ENCODE measurements around the gene INSIG1. TPM values are rescaled to one million over a fixed set of nuclear protein-coding genes. Genes with fewer than 3 reads are reported as not detected.

Gene INSIG1
- total and polyA plus RNA-seq, 2 experiments from 2014 or later, result 70.3 to 131 TPM

- no peaks in the 10 kb centered on the region for H3K27me3 Mint-ChIP-seq (ENCODE audit: insufficient read depth, low read depth, poor library complexity)
Observed at GRCh38 chr7:155274633-155275355, 22.9 kb upstream of the INSIG1 start.

More at GRCh38 chr7:155274633-155275355, 22.9 kb upstream of the INSIG1 start:
- Mint-ChIP-seq H3K4me1 (peaks cover 5% of the 10 kb centered on the region; the same call in 1 of the 3 replicates), H3K9me3 (no peaks in the 10 kb centered on the region; the same call in 2 of the 3 replicates), H3K36me3 (ENCODE audit: low read depth) (no peaks in the 10 kb centered on the region), H3K27ac (no peak overlapping the region; the same call in 1 of the 2 replicates), H3K4me3 (no peak overlapping the region)
- Histone ChIP-seq H3K4me1 (ENCODE audit: insufficient read depth) (no peaks in the 10 kb centered on the region), H3K4me3 (no peak overlapping the region), H3F3A (replicated peaks; ENCODE audit: low read depth) (no peaks in the 10 kb centered on the region), H3K9me2 (ENCODE audit: insufficient read depth) (no peaks in the 10 kb centered on the region), H3K36me3 (ENCODE audit: insufficient read depth) (no peaks in the 10 kb centered on the region), H2AFZ (no peak overlapping the region), H3K27me3 (ENCODE audit: insufficient read depth) (no peaks in the 10 kb centered on the region), H3K79me2 (replicated peaks; ENCODE audit: insufficient read depth) (no peaks in the 10 kb centered on the region), H3K27ac (ENCODE audit: low read depth) (no peak overlapping the region), H3K4me2 (no peak overlapping the region), H4K20me1 (replicated peaks; ENCODE audit: insufficient read depth) (no peaks in the 10 kb centered on the region)
- TF ChIP-seq POLR2AphosphoS5 (IDR thresholded peaks at IDR 0.05; ENCODE audit: low read depth) (no peak), CREB1 (CRISPR knock-in tag; IDR thresholded peaks at IDR 0.05; ENCODE audit: low read depth) (no peak), EZH2phosphoT487 (IDR thresholded peaks at IDR 0.05; ENCODE audit: unreplicated experiment) (no peak), ZNF331 (CRISPR knock-in tag; IDR thresholded peaks at IDR 0.05; ENCODE audit: low read depth) (no peak), REST (IDR thresholded peaks at IDR 0.05; ENCODE audit: unreplicated experiment) (no peak), JUNB (IDR thresholded peaks at IDR 0.05; ENCODE audit: unreplicated experiment) (no peak), STAT1 (IDR thresholded peaks at IDR 0.05; ENCODE audit: unreplicated experiment) (no peak), NANOG (IDR thresholded peaks at IDR 0.05; ENCODE audit: borderline replicate concordance) (no peak), ZNF114 (CRISPR knock-in tag; IDR thresholded peaks at IDR 0.05) (no peak), EZH2 (IDR thresholded peaks at IDR 0.05; ENCODE audit: low read depth, unreplicated experiment) (no peak), ETS1 (IDR thresholded peaks at IDR 0.05) (no peak)
- TF ChIP-seq, protein P1, sequence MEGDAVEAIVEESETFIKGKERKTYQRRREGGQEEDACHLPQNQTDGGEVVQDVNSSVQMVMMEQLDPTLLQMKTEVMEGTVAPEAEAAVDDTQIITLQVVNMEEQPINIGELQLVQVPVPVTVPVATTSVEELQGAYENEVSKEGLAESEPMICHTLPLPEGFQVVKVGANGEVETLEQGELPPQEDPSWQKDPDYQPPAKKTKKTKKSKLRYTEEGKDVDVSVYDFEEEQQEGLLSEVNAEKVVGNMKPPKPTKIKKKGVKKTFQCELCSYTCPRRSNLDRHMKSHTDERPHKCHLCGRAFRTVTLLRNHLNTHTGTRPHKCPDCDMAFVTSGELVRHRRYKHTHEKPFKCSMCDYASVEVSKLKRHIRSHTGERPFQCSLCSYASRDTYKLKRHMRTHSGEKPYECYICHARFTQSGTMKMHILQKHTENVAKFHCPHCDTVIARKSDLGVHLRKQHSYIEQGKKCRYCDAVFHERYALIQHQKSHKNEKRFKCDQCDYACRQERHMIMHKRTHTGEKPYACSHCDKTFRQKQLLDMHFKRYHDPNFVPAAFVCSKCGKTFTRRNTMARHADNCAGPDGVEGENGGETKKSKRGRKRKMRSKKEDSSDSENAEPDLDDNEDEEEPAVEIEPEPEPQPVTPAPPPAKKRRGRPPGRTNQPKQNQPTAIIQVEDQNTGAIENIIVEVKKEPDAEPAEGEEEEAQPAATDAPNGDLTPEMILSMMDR (conservative IDR thresholded peaks at IDR 0.05; ENCODE audit: low read depth in 2 of 2), result no peak
- TF ChIP-seq, protein P2, sequence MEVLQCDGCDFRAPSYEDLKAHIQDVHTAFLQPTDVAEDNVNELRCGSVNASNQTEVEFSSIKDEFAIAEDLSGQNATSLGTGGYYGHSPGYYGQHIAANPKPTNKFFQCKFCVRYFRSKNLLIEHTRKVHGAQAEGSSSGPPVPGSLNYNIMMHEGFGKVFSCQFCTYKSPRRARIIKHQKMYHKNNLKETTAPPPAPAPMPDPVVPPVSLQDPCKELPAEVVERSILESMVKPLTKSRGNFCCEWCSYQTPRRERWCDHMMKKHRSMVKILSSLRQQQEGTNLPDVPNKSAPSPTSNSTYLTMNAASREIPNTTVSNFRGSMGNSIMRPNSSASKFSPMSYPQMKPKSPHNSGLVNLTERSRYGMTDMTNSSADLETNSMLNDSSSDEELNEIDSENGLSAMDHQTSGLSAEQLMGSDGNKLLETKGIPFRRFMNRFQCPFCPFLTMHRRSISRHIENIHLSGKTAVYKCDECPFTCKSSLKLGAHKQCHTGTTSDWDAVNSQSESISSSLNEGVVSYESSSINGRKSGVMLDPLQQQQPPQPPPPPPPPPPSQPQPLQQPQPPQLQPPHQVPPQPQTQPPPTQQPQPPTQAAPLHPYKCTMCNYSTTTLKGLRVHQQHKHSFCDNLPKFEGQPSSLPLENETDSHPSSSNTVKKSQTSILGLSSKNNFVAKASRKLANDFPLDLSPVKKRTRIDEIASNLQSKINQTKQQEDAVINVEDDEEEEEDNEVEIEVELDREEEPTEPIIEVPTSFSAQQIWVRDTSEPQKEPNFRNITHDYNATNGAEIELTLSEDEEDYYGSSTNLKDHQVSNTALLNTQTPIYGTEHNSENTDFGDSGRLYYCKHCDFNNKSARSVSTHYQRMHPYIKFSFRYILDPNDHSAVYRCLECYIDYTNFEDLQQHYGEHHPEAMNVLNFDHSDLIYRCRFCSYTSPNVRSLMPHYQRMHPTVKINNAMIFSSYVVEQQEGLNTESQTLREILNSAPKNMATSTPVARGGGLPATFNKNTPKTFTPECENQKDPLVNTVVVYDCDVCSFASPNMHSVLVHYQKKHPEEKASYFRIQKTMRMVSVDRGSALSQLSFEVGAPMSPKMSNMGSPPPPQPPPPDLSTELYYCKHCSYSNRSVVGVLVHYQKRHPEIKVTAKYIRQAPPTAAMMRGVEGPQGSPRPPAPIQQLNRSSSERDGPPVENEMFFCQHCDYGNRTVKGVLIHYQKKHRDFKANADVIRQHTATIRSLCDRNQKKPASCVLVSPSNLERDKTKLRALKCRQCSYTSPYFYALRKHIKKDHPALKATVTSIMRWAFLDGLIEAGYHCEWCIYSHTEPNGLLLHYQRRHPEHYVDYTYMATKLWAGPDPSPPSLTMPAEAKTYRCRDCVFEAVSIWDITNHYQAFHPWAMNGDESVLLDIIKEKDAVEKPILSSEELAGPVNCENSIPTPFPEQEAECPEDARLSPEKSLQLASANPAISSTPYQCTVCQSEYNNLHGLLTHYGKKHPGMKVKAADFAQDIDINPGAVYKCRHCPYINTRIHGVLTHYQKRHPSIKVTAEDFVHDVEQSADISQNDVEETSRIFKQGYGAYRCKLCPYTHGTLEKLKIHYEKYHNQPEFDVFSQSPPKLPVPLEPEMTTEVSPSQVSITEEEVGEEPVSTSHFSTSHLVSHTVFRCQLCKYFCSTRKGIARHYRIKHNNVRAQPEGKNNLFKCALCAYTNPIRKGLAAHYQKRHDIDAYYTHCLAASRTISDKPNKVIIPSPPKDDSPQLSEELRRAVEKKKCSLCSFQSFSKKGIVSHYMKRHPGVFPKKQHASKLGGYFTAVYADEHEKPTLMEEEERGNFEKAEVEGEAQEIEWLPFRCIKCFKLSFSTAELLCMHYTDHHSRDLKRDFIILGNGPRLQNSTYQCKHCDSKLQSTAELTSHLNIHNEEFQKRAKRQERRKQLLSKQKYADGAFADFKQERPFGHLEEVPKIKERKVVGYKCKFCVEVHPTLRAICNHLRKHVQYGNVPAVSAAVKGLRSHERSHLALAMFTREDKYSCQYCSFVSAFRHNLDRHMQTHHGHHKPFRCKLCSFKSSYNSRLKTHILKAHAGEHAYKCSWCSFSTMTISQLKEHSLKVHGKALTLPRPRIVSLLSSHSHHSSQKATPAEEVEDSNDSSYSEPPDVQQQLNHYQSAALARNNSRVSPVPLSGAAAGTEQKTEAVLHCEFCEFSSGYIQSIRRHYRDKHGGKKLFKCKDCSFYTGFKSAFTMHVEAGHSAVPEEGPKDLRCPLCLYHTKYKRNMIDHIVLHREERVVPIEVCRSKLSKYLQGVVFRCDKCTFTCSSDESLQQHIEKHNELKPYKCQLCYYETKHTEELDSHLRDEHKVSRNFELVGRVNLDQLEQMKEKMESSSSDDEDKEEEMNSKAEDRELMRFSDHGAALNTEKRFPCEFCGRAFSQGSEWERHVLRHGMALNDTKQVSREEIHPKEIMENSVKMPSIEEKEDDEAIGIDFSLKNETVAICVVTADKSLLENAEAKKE (CRISPR knock-in tag; IDR thresholded peaks at IDR 0.05), result no peak
- no peak for DNase-seq (ENCODE audit: low spot score)
- no peak for ATAC-seq

Measured in GM23338 (cell line).